Trophoblast cell (in vitro differentiated cells and primary cell): ENCODE results near the gene PRKN.

Experiments used
- DNase-seq, 2 donors: peaks; one replicate each; pipeline ENCODE4 v3.0.0-alpha.2; 2016
- H2AFZ ChIP-seq: 2 replicates; pipeline ENCODE4 v1.6.1; 2013; ENCODE audit warnings: low read length, moderate library complexity, mild to moderate bottlenecking; ENCODE audit not compliant: insufficient read depth, poor library complexity
- H2AK5ac ChIP-seq: 2 replicates; pipeline ENCODE4 v1.6.1; 2013; ENCODE audit warnings: mild to moderate bottlenecking, low read length
- H2BK120ac ChIP-seq: 2 replicates; pipeline ENCODE4 v1.6.1; 2013; ENCODE audit warnings: low read length, mild to moderate bottlenecking, moderate library complexity; ENCODE audit not compliant: insufficient read depth, poor library complexity
- H2BK12ac ChIP-seq: 2 replicates; pipeline ENCODE4 v1.6.1; 2013; ENCODE audit warnings: mild to moderate bottlenecking, low read length, moderate library complexity
- H2BK5ac ChIP-seq: 2 replicates; pipeline ENCODE4 v1.6.1; 2013; ENCODE audit warnings: low read length, low read depth, moderate library complexity, mild to moderate bottlenecking; ENCODE audit not compliant: poor library complexity
- H3K14ac ChIP-seq: 2 replicates; pipeline ENCODE4 v1.6.1; 2013; ENCODE audit warnings: mild to moderate bottlenecking, low read length
- H3K18ac ChIP-seq: 2 replicates; pipeline ENCODE4 v1.6.1; 2013; ENCODE audit warnings: mild to moderate bottlenecking, low read length
- H3K23ac ChIP-seq: 2 replicates; pipeline ENCODE4 v1.6.1; 2013; ENCODE audit warnings: low read length
- H3K27ac ChIP-seq: 2 replicates; pipeline ENCODE4 v1.5.1; 2013; ENCODE audit warnings: low read depth, mild to moderate bottlenecking, inconsistent platforms, low read length, moderate library complexity
- H3K27me3 ChIP-seq: 2 replicates; pipeline ENCODE4 v1.6.1; 2013; ENCODE audit warnings: inconsistent platforms, mild to moderate bottlenecking, low read length, moderate library complexity; ENCODE audit not compliant: insufficient read depth
- H3K36me3 ChIP-seq, 2 experiments: 1 replicate in 1 of 2; 2 replicates in 1 of 2; pipeline ENCODE4 v1.6.1; 2013; ENCODE audit warnings: low read length in 2 of 2, mild to moderate bottlenecking in 2 of 2, moderate library complexity in 1 of 2; ENCODE audit not compliant: insufficient read depth in 2 of 2, control insufficient read depth in 1 of 2
- H3K4ac ChIP-seq: 2 replicates; pipeline ENCODE4 v1.6.1; 2013; ENCODE audit warnings: low read depth, mild to moderate bottlenecking, low read length, moderate library complexity
- H3K4me1 ChIP-seq, 2 experiments: 1 replicate in 1 of 2; 2 replicates in 1 of 2; pipeline ENCODE4 v1.6.1; 2013; ENCODE audit warnings: low read length in 2 of 2, mild to moderate bottlenecking in 2 of 2, moderate library complexity in 1 of 2; ENCODE audit not compliant: insufficient read depth in 2 of 2, control insufficient read depth in 1 of 2
- H3K4me2 ChIP-seq: 2 replicates; pipeline ENCODE4 v1.6.1; 2013; ENCODE audit warnings: inconsistent platforms, mild to moderate bottlenecking, low read length, moderate library complexity
- H3K4me3 ChIP-seq: 2 replicates; pipeline ENCODE4 v1.5.1; 2013; ENCODE audit warnings: mild to moderate bottlenecking, low read depth, low read length, inconsistent platforms
- H3K79me1 ChIP-seq: one replicate; pipeline ENCODE4 v1.6.1; 2013; ENCODE audit warnings: low read length
- H3K79me2 ChIP-seq: 2 replicates; pipeline ENCODE4 v1.6.1; 2013; ENCODE audit warnings: low read length, mild to moderate bottlenecking; ENCODE audit not compliant: control insufficient read depth, insufficient read depth, poor library complexity
- H3K9ac ChIP-seq: 2 replicates; pipeline ENCODE4 v1.6.1; 2013; ENCODE audit warnings: mild to moderate bottlenecking, low read length
- H3K9me3 ChIP-seq: 2 replicates; pipeline ENCODE4 v1.6.1; 2013; ENCODE audit warnings: low read depth, mild to moderate bottlenecking, control low read depth, inconsistent platforms, low read length; ENCODE audit not compliant: insufficient read depth
- H4K12ac ChIP-seq: 2 replicates; pipeline ENCODE4 v1.6.1; 2013; ENCODE audit warnings: low read depth, mild to moderate bottlenecking, low read length, moderate library complexity
- H4K8ac ChIP-seq: 2 replicates; pipeline ENCODE4 v1.6.1; 2013; ENCODE audit warnings: low read depth, mild to moderate bottlenecking, low read length, moderate library complexity
- H4K91ac ChIP-seq: one replicate; pipeline ENCODE4 v1.6.1; 2013; ENCODE audit warnings: low read depth, mild to moderate bottlenecking, low read length, moderate library complexity
- WGBS: extraction: QIAGEN DNeasy Blood & Tissue Kit; methylation state at CpG from one replicate; pipeline ENCODE4 v1.1.7; 2013; ENCODE audit warnings: missing lambda C conversion rate; ENCODE audit not compliant: insufficient read length, insufficient coverage; ENCODE audit errors: extremely low coverage; 5-methylcytosine and 5-hydroxymethylcytosine counted together

The PRKN gene

DNA sequence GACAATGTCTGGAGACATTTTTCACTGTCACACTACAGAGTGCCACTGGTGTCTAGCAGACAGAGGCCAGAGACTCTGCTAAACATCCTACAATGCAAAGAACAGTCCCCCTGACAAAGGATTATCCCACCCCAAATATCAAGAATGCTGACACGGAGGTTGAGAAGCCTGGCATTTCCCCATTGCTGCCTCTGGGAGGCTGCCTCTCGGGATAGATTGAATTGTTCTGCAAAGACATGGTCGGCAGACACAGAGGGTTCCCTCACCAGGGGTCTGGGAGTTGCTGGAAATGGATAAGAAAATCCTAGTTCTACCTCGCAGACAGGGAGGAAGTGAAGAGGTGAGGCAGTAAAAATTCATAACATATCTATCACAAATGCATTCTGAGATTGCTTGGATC is 1287.3 kb downstream of the PRKN start:
- no peak overlapping the region for H3K27ac ChIP-seq
- DNase-seq = no peak
- H3K4me2 ChIP-seq = no peak overlapping the region
- no peak overlapping the region for H3K9ac ChIP-seq
- no peak overlapping the region for H2AK5ac ChIP-seq
- H4K12ac ChIP-seq = no peak overlapping the region
- peak overlapping the region; percentile 7 for H4K91ac ChIP-seq
- H3K27me3 ChIP-seq = no peaks in the 10 kb centered on the region
- H3K36me3 ChIP-seq = no peaks in the 10 kb centered on the region
- H3K4me3 ChIP-seq = no peak overlapping the region
- H3K79me2 ChIP-seq = peaks cover 1% of the 10 kb centered on the region
- peak overlapping the region; percentile 18 for H2BK12ac ChIP-seq
- no peak overlapping the region for H4K8ac ChIP-seq
- peaks cover 27% of the 10 kb centered on the region for H3K79me1 ChIP-seq
- H3K18ac ChIP-seq = no peak overlapping the region
- peaks cover 11 to 17% of the 10 kb centered on the region in 2 experiments for H3K4me1 ChIP-seq
- H2BK120ac ChIP-seq = peak overlapping the region; percentile 31
- no peak overlapping the region for H2BK5ac ChIP-seq
- H2AFZ ChIP-seq = no peak overlapping the region
- no peak overlapping the region for H3K4ac ChIP-seq
- no peaks in the 10 kb centered on the region for H3K9me3 ChIP-seq
- no peak overlapping the region for H3K14ac ChIP-seq
- no CpG with 5 or more reads among the region's 4 CpGs for WGBS
- H3K23ac ChIP-seq = no peak overlapping the region

DNA sequence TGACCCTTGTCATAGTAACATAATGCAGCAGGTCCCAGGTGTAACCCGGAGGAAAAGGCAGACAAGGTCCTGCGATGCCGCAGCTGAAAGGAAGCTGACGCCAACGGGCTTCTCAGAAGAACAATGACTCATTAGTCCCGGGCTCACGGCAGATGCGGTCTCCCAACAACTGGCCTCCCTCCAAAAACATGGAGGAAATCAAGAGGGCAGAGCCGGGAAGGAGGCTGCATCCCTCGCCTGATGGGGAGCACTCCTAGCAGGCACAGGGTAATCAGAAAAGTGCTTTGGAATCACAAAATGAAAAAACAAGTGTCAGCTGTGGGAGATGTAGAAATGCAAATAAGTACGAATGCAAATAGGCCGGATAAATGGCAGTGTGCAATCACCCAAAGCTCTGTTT is 1288.5 kb downstream of the PRKN start:
- Histone ChIP-seq H3K79me1 (peaks cover 28% of the 10 kb centered on the region), H3K9ac (no peak overlapping the region)

DNA sequence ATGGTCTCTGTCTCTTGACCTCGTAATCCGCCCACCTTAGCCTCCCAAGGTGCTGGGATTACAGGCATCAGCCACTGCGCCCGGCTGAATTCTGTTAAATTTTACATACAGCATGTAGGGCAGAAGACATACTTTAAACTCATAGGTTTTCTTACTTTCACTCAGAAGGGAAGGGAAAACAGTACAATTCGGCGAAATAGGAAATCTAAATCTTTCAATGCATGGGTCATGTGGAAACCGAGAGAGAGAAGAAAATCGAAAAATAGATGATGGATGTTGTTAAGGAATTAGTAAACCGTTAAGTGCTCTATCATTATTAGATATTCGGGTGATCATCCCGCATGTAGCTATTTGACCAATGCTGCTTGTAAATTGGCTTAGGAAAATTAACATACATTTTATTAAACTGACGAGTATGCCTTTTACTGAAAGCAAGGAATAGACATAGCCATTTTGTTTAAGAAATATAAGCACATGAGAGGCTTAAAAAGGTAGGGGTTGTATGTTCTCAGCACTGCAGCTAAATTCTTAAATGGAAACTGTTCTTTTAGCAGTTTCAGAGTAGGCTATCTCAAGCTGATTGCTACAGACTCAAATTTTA is 1289.0 kb downstream of the PRKN start:
- H2BK120ac ChIP-seq = peak overlapping the region; percentile 72
- no peak overlapping the region for H3K14ac ChIP-seq
- H3K23ac ChIP-seq = no peak overlapping the region
- H3K27me3 ChIP-seq = no peaks in the 10 kb centered on the region
- WGBS = 100% methylated on average over 3 of the region's 12 CpGs
- no peak overlapping the region for H3K27ac ChIP-seq
- no peak overlapping the region for H3K18ac ChIP-seq
- no peak overlapping the region for H4K8ac ChIP-seq
- H4K91ac ChIP-seq = peak overlapping the region; percentile 5
- no peak overlapping the region for H2BK5ac ChIP-seq
- no peak overlapping the region for H3K4me3 ChIP-seq
- H2AK5ac ChIP-seq = no peak overlapping the region
- H3K4me2 ChIP-seq = no peak overlapping the region
- H3K4ac ChIP-seq = no peak overlapping the region
- H2BK12ac ChIP-seq = no peak overlapping the region
- DNase-seq = no peak
- peaks cover 30% of the 10 kb centered on the region for H3K79me1 ChIP-seq
- peaks cover 5% of the 10 kb centered on the region for H3K79me2 ChIP-seq
- H2AFZ ChIP-seq = no peak overlapping the region
- no peaks in the 10 kb centered on the region for H3K36me3 ChIP-seq
- no peak overlapping the region for H3K9ac ChIP-seq
- peaks cover 6 to 11% of the 10 kb centered on the region in 2 experiments for H3K4me1 ChIP-seq
- H3K9me3 ChIP-seq = no peaks in the 10 kb centered on the region
- H4K12ac ChIP-seq = no peak overlapping the region

More for the DNA sequence above, 1288.5 kb downstream of the PRKN start:
- no peak overlapping the region for H3K4me3 ChIP-seq
- H3K18ac ChIP-seq = peak overlapping the region; percentile 68
- no peak overlapping the region for H3K4me2 ChIP-seq
- no peaks in the 10 kb centered on the region for H3K27me3 ChIP-seq
- WGBS = no CpG with 5 or more reads among the region's 12 CpGs
- H3K4ac ChIP-seq = no peak overlapping the region
- H3K36me3 ChIP-seq = no peaks in the 10 kb centered on the region
- peak overlapping the region; percentile 72 for H2BK120ac ChIP-seq
- DNase-seq = peak; percentile 65 to 71
- H2AK5ac ChIP-seq = peak overlapping the region; percentile 29
- H3K79me2 ChIP-seq = peaks cover 5% of the 10 kb centered on the region
- peak overlapping the region; percentile 74 for H4K91ac ChIP-seq
- H3K9me3 ChIP-seq = no peaks in the 10 kb centered on the region
- peak overlapping the region; percentile 73 for H2BK12ac ChIP-seq
- peak overlapping the region; percentile 8 for H3K27ac ChIP-seq
- H2BK5ac ChIP-seq = peak overlapping the region; percentile 61
- H3K23ac ChIP-seq = no peak overlapping the region
- no peak overlapping the region for H4K12ac ChIP-seq
- H4K8ac ChIP-seq = peak overlapping the region; percentile 43
- no peak overlapping the region for H2AFZ ChIP-seq
- peaks cover 9 to 15% of the 10 kb centered on the region in 2 experiments for H3K4me1 ChIP-seq
- H3K14ac ChIP-seq = peak overlapping the region; percentile 73

DNA sequence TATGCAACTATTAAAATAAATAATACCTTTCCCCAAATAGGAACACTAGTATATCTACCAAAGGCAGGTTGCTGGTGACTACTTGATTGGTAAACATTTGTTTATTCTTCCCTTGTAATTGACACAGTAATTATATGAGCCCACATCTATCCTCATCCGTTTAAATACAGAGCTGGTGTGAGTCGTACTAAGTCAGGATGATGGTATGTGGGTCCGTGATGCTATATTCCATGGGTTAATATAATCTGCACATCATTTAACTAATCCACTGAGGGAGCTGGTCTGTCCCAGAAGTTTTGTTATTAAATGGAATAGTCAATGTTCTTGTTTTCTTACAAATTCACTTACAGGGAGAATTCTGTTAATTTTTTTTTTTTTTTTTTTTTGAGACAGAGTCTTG is 1289.7 kb downstream of the PRKN start:
- WGBS = no CpG with 5 or more reads among the region's 3 CpGs

More for the DNA sequence above, 1289.7 kb downstream of the PRKN start:
- Histone ChIP-seq H2AK5ac (no peak overlapping the region), H3K4me3 (no peak overlapping the region), H2BK120ac (no peak overlapping the region), H3K27ac (no peak overlapping the region), H3K27me3 (no peaks in the 10 kb centered on the region), H3K14ac (no peak overlapping the region), H4K12ac (no peak overlapping the region), H3K4me2 (no peak overlapping the region), H3K9ac (no peak overlapping the region), H3K9me3 (no peaks in the 10 kb centered on the region), H4K91ac (no peak overlapping the region), H3K4ac (no peak overlapping the region), H4K8ac (no peak overlapping the region), H3K79me1 (peaks cover 29% of the 10 kb centered on the region), H3K18ac (no peak overlapping the region), H2AFZ (no peak overlapping the region), H2BK5ac (no peak overlapping the region), H3K36me3 (no peaks in the 10 kb centered on the region), H3K4me1 (peaks cover 6 to 11% of the 10 kb centered on the region in 2 experiments), H3K79me2 (peaks cover 5% of the 10 kb centered on the region), H3K23ac (no peak overlapping the region), H2BK12ac (no peak overlapping the region)
- no peak for DNase-seq
